Sigmoid colon (tissue), 4 donors: ENCODE results near the gene HECTD1.
"Not testable (repeated sequence)": the region's sequence is repeated elsewhere in the genome, so short reads cannot be mapped to it uniquely, and the experiment has no call there.

Experiments
- CTCF ChIP-seq, 4 experiments: fragments of 450-650 bp in 3 of 4; fragments of 200-600 bp in 1 of 4; IDR thresholded peaks; one replicate each; pipeline ENCODE4 v1.5.1; 2016 to 2019; ENCODE audit warnings: antibody characterized with exemption in 4 of 4, mild to moderate bottlenecking in 3 of 4, moderate library complexity in 2 of 4
- POLR2A ChIP-seq, 2 donors: fragments of 450-650 bp; IDR thresholded peaks; one replicate each; pipeline ENCODE4 v1.6.1; 2016; ENCODE audit warnings: antibody characterized with exemption in 2 of 2, mild to moderate bottlenecking in 2 of 2, moderate library complexity in 2 of 2
- POLR2AphosphoS5 ChIP-seq, 4 donors: sonication (generic); formaldehyde crosslinking; IDR thresholded peaks; one replicate each; pipeline ENCODE4 v1.6.1; 2017; ENCODE audit warnings: antibody characterized with exemption in 4 of 4

GRCh38 chr14:31086466-31086865, 121.1 kb downstream of the HECTD1 start:
- not testable (repeated sequence) for TF ChIP-seq POLR2AphosphoS5, CTCF, POLR2A (IDR thresholded peaks at IDR 0.05)
